Adrenal gland (tissue), 19 donors: ENCODE measurements around the gene TSGA10. TPM values are rescaled to one million over a fixed set of nuclear protein-coding genes. Genes with fewer than 3 reads are reported as not detected.

Experiments used
- DNase-seq, 7 donors: peaks; one replicate each; pipeline ENCODE4 v3.0.0-alpha.2; 2019 to 2020
- H3K27ac ChIP-seq, 5 donors: fragments of 200-600 bp; sonication (generic) in 4 of 5; 1 replicate in 3 of 5; 2 replicates in 2 of 5; pipeline versions ENCODE4 v1.5.1 to v1.8.0; 2016 to 2020; ENCODE audit warnings: mild to moderate bottlenecking in 1 of 5
- H3K27me3 ChIP-seq: fragments of 200-600 bp; 2 replicates; pipeline ENCODE4 v1.8.0; 2021
- H3K36me3 ChIP-seq, 2 donors: fragments of 200-600 bp; replicated peaks in 1 of 2; 1 replicate in 1 of 2; 2 replicates in 1 of 2; pipeline versions ENCODE4 v1.5.1 to v1.8.0; 2018 to 2022
- H3K4me1 ChIP-seq, 2 donors: fragments of 200-600 bp; replicated peaks in 1 of 2; 1 replicate in 1 of 2; 2 replicates in 1 of 2; pipeline versions ENCODE4 v1.5.1 to v1.8.0; 2018 to 2021
- H3K4me3 ChIP-seq, 4 donors: fragments of 200-600 bp; sonication (generic) in 3 of 4; one replicate each; pipeline ENCODE4 v1.5.1; 2016 to 2018
- H3K9me3 ChIP-seq, 3 donors: fragments of 200-600 bp; sonication (generic) in 1 of 3; replicated peaks in 1 of 3; 1 replicate in 2 of 3; 2 replicates in 1 of 3; pipeline versions ENCODE4 v1.5.1 to v1.8.0; 2016 to 2021
- CTCF ChIP-seq, 6 experiments: fragments of 450-650 bp in 4 of 6; fragments of 200-600 bp in 2 of 6; sonication (generic) in 1 of 6; IDR thresholded peaks; 1 replicate in 5 of 6; 2 replicates in 1 of 6; pipeline versions ENCODE4 v1.5.1 to v1.8.0; 2016 to 2021; ENCODE audit warnings: antibody characterized with exemption in 6 of 6, mild to moderate bottlenecking in 2 of 6, moderate library complexity in 1 of 6
- POLR2A ChIP-seq, 2 donors: fragments of 450-650 bp; IDR thresholded peaks; one replicate each; pipeline ENCODE4 v1.6.1; 2017; ENCODE audit warnings: antibody characterized with exemption in 2 of 2, mild to moderate bottlenecking in 2 of 2, moderate library complexity in 1 of 2
- WGBS, 4 donors: extraction: QIAGEN DNeasy Blood & Tissue Kit in 2 of 4; methylation state at CpG; one replicate each; pipeline versions ENCODE4 v1.1.5 to v1.1.7; 2013 to 2017; 5-methylcytosine and 5-hydroxymethylcytosine counted together
- intact Hi-C, 2 donors: fragments of 100-400 bp; cut with DNase I; formaldehyde crosslinking; loops; one replicate each; pipeline versions ENCODE4 v1.14.1 to v1.15.0; 2022 to 2023
- long read RNA-seq, 10 donors: library from polyadenylated mRNA in 3 of 10; unstranded in 2 of 10; stranded (forward) in 1 of 10; transcript quantifications; one replicate each; pipeline ENCODE4 v2.0.0 and lab custom pipeline, GENCODE V29; 2021 to 2026
- polyA plus RNA-seq, 3 donors: library from polyadenylated mRNA; stranded (reverse); fragments of 200-250 nt in 2 of 3; fragments of 350-450 nt in 1 of 3; fragmentation: Illumina TruSeq in 1 of 3; extraction: RNeasy Lipid Tissue Mini Kit (QIAGEN cat#74804) in 1 of 3; gene quantifications; one replicate each; pipeline ENCODE4 v1.2.3, GENCODE V29; 2013 to 2014
- total RNA-seq, 9 donors: library from RNA; depleted of rRNA in 4 of 9; stranded (reverse); fragments of >200 nt in 4 of 9; fragments of 120-200 nt in 1 of 9; fragmentation: NEBNext Ultra II Directional in 1 of 9; extraction: Animal tissue kit (Norgen Biotek cat#: 25700) in 1 of 9; gene quantifications; one replicate each; pipeline versions ENCODE4 v1.1.0 to v1.2.4, GENCODE V29; 2013 to 2023
- donor health status: healthy with polysubstance abuse.
- donor health status: Bipolar disorder and iron deficiency.
- donor health status: DM: yes; HTN: yes; CAD: no.
- donor health status: DM: no; HTN: no; CAD: no.
- donor health status: DM: no; HTN: no; CAD: no.
- donor health status: DM: yes; HTN: yes; CAD: no.

Gene TSGA10
- total RNA-seq = 10 to 100 TPM in 1 of 9 donors, 1 to 10 TPM in 8; 2.3 to 24.1 (median 7.7) TPM
- 1 to 10 TPM; 3.0 to 5.0 (median 4.4) TPM for polyA plus RNA-seq
- long read RNA-seq, donor 1 = 0 reads
- long read RNA-seq, donor 2, partial matches to known transcripts = 26 of 26 reads
- long read RNA-seq, donor 2, other reads (novel, unspliced or antisense) = 0 of 26 reads
- long read RNA-seq, donor 3, partial matches to known transcripts = 16 of 16 reads
- long read RNA-seq, donor 3, other reads (novel, unspliced or antisense) = 0 of 16 reads
- long read RNA-seq, donor 4, partial matches to known transcripts = 0 of 1 reads
- long read RNA-seq, donor 4, other reads (novel, unspliced or antisense) = 1 of 1 reads
- long read RNA-seq, donor 5, partial matches to known transcripts = 1 of 11 reads
- long read RNA-seq, donor 5, other reads (novel, unspliced or antisense) = 6 of 11 reads
- long read RNA-seq, donor 6, partial matches to known transcripts = 0 of 5 reads
- long read RNA-seq, donor 6, other reads (novel, unspliced or antisense) = 2 of 5 reads
- long read RNA-seq, donor 7 = 0 reads
- long read RNA-seq, donor 8, partial matches to known transcripts = 33 of 33 reads
- long read RNA-seq, donor 8, other reads (novel, unspliced or antisense) = 0 of 33 reads
- long read RNA-seq, donor 9 = 0 reads
- long read RNA-seq, donor 10, partial matches to known transcripts = 13 of 13 reads
- long read RNA-seq, donor 10, other reads (novel, unspliced or antisense) = 0 of 13 reads

- Histone ChIP-seq H3K4me1 (peaks cover 0 to 24% of the 10 kb centered on the region in 2 donors), H3K27ac (peak within 1 kb of the TSS; percentile 45 to 96 (median 92)), H3K9me3 (no peaks in the 10 kb centered on the region), H3K36me3 (no peaks in the 10 kb centered on the region), H3K27me3 (no peaks in the 10 kb centered on the region), H3K4me3 (peak within 1 kb of the TSS; percentile 36 to 90 (median 72))
- intact Hi-C loops = no loop called here
- TF ChIP-seq CTCF (IDR thresholded peaks at IDR 0.05) = peak in 1 of 6 experiments; percentile 12
- peak; percentile 74 to 89 for TF ChIP-seq POLR2A (IDR thresholded peaks at IDR 0.05)
- DNase-seq = peak; percentile 92 to 96 (median 95)
- 0 to 1% (median 0%) methylated on average over 35 to 70 of the region's 70 CpGs for WGBS, 4 donors
Observed at GRCh38 chr2:99154643-99155536, at the start of gene TSGA10, which contains the start of gene LIPT1. TSS of gene TSGA10 (minus strand) at chr2:99154942. CDS start at chr2:99109439, 45,503 bp downstream. TSS of gene LIPT1 (plus strand) at chr2:99154967. CDS start at chr2:99161958, 6,991 bp downstream.

GRCh38 chr2:99201959-99202678 is 47.4 kb upstream of the TSGA10 start:
- no peaks in the 10 kb centered on the region for H3K9me3 ChIP-seq
- H3K4me1 ChIP-seq = no peaks in the 10 kb centered on the region
- no peak for TF ChIP-seq POLR2A (IDR thresholded peaks at IDR 0.05)
- no peak for TF ChIP-seq CTCF (IDR thresholded peaks at IDR 0.05)
- no peaks in the 10 kb centered on the region for H3K27me3 ChIP-seq
- no peak overlapping the region for H3K4me3 ChIP-seq
- peaks cover 0 to 10% of the 10 kb centered on the region in 2 donors for H3K36me3 ChIP-seq
- H3K27ac ChIP-seq = no peak overlapping the region
- intact Hi-C loops = no loop called here
- WGBS, 4 donors = 89 to 93% (median 91%) methylated on average over 4 of the region's 4 CpGs
- no peak for DNase-seq

- no peak overlapping the region for H3K4me3 ChIP-seq
- H3K4me1 ChIP-seq = no peaks in the 10 kb centered on the region
- H3K9me3 ChIP-seq = no peaks in the 10 kb centered on the region
- H3K36me3 ChIP-seq = peaks cover 0 to 29% of the 10 kb centered on the region in 2 donors
- H3K27me3 ChIP-seq = no peaks in the 10 kb centered on the region
- 89 to 95% (median 92%) methylated on average over 6 to 7 of the region's 7 CpGs for WGBS, 4 donors
- TF ChIP-seq POLR2A (IDR thresholded peaks at IDR 0.05) (no peak), CTCF (IDR thresholded peaks at IDR 0.05) (no peak)
- intact Hi-C loops = no loop called here
- DNase-seq = no peak
- no peak overlapping the region for H3K27ac ChIP-seq
Observed at GRCh38 chr2:99200076-99200800, 45.5 kb upstream of the TSGA10 start.
